SU-DHL-6 (cell line): Measurements from ENCODE around the gene KL.

Experiments used
- H2AFZ ChIP-seq: fragments of 200-600 bp; sonication (generic); 2 replicates; pipeline ENCODE4 v1.6.1; 2014; ENCODE audit warnings: low read depth, mild to moderate bottlenecking, moderate library complexity, mixed read lengths, antibody characterized with exemption, low read length; ENCODE audit not compliant: severe bottlenecking
- H3F3A ChIP-seq: fragments of 200-600 bp; shearing (Covaris generic); 2 replicates; pipeline ENCODE4 v1.6.0; 2016; ENCODE audit warnings: antibody characterized with exemption, mild to moderate bottlenecking; ENCODE audit not compliant: insufficient read depth
- H3K27ac ChIP-seq: fragments of 200-600 bp; sonication (generic); 2 replicates; pipeline ENCODE4 v1.5.1; 2016; ENCODE audit warnings: low read depth, mild to moderate bottlenecking, low read length, moderate library complexity, mixed read lengths
- H3K27me3 ChIP-seq: fragments of 200-600 bp; sonication (generic), shearing (Covaris generic); 2 replicates; pipeline ENCODE4 v1.6.0; 2014; ENCODE audit warnings: mild to moderate bottlenecking, low read length
- H3K36me3 ChIP-seq: fragments of 200-600 bp; sonication (generic); 2 replicates; pipeline ENCODE4 v1.6.1; 2014; ENCODE audit warnings: mild to moderate bottlenecking, low read length, mixed read lengths
- H3K4me2 ChIP-seq: fragments of 300-600, 200-600 bp; shearing (Covaris generic), sonication (generic); 2 replicates; pipeline ENCODE4 v1.6.0; 2014; ENCODE audit warnings: low read length, low read depth, mild to moderate bottlenecking; ENCODE audit not compliant: poor library complexity, severe bottlenecking
- H3K4me3 ChIP-seq: fragments of 200-600 bp; sonication (generic); 2 replicates; pipeline ENCODE4 v1.5.1; 2014; ENCODE audit warnings: antibody characterized with exemption, low read length, mild to moderate bottlenecking, mixed read lengths; ENCODE audit not compliant: insufficient read depth, poor library complexity, severe bottlenecking
- H3K79me2 ChIP-seq: fragments of 200-600 bp; sonication (generic); 2 replicates; pipeline ENCODE4 v1.6.1; 2014; ENCODE audit warnings: mild to moderate bottlenecking, low read length, moderate library complexity; ENCODE audit not compliant: insufficient read depth
- H3K9ac ChIP-seq: fragments of 200-600 bp; sonication (generic); 2 replicates; pipeline ENCODE4 v1.7.0; 2014; ENCODE audit warnings: mild to moderate bottlenecking, low read length
- H3K9me2 ChIP-seq: fragments of 200-600 bp; sonication (generic); replicated peaks from 2 replicates; pipeline ENCODE4 v1.6.1; 2014; ENCODE audit warnings: low read length; ENCODE audit not compliant: insufficient read depth
- H3K9me3 ChIP-seq: fragments of 200-600 bp; sonication (generic); 2 replicates; pipeline ENCODE4 v1.6.1; 2014; ENCODE audit warnings: low read length, mixed read lengths; ENCODE audit not compliant: insufficient read depth
- H4K20me1 ChIP-seq: fragments of 200-600 bp; sonication (generic); 2 replicates; pipeline ENCODE4 v1.6.1; 2014; ENCODE audit warnings: low read depth, mild to moderate bottlenecking, antibody characterized with exemption, low read length, moderate library complexity, mixed read lengths
- EZH2phosphoT487 ChIP-seq: fragments of 200-600 bp; sonication (generic), shearing (Covaris generic); conservative IDR thresholded peaks from 2 replicates; pipeline ENCODE4 v1.6.1; 2018; ENCODE audit warnings: mild to moderate bottlenecking, antibody characterized with exemption, low read length, moderate library complexity, mixed read lengths
- TF ChIP-seq, protein P1 (sequence below): fragments of 200-600 bp; sonication (generic); IDR thresholded peaks from one replicate; pipeline ENCODE4 v1.5.1; 2017; ENCODE audit warnings: antibody characterized with exemption, mild to moderate bottlenecking, low read length, moderate library complexity; ENCODE audit not compliant: insufficient read depth, poor library complexity, severe bottlenecking

KL gene

DNA sequence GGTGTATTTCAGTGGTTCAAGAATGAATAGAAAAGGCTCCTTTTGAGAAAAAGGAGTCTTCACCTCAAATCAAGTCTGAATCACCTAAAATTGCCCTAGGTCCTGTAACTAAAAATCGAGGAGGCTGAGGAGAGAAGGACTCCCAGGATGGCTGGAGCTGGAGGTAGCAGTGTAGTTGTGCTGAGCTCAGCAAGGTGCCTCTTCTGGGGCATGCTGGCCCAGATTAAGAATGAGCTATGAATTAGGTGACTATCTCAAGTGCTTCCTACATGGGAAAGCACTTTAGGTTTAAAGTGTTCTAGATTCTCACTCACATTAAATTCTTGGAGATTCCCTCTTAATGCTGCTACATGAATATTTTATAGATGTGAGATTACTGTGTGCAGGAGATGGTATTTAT is 28.8 kb upstream of the KL start:
- no peak overlapping the region for H2AFZ ChIP-seq
- H3F3A ChIP-seq: no peaks in the 10 kb centered on the region
- no peak overlapping the region for H3K9ac ChIP-seq
- H3K4me2 ChIP-seq: no peak overlapping the region
- H3K79me2 ChIP-seq: no peaks in the 10 kb centered on the region
- no peak overlapping the region for H3K4me3 ChIP-seq
- no peak overlapping the region for H3K27ac ChIP-seq
- no peaks in the 10 kb centered on the region for H3K36me3 ChIP-seq
- no peaks in the 10 kb centered on the region for H4K20me1 ChIP-seq
- TF ChIP-seq EZH2phosphoT487: no peak
- TF ChIP-seq, protein P1, sequence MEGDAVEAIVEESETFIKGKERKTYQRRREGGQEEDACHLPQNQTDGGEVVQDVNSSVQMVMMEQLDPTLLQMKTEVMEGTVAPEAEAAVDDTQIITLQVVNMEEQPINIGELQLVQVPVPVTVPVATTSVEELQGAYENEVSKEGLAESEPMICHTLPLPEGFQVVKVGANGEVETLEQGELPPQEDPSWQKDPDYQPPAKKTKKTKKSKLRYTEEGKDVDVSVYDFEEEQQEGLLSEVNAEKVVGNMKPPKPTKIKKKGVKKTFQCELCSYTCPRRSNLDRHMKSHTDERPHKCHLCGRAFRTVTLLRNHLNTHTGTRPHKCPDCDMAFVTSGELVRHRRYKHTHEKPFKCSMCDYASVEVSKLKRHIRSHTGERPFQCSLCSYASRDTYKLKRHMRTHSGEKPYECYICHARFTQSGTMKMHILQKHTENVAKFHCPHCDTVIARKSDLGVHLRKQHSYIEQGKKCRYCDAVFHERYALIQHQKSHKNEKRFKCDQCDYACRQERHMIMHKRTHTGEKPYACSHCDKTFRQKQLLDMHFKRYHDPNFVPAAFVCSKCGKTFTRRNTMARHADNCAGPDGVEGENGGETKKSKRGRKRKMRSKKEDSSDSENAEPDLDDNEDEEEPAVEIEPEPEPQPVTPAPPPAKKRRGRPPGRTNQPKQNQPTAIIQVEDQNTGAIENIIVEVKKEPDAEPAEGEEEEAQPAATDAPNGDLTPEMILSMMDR: no peak
- H3K9me3 ChIP-seq: no peaks in the 10 kb centered on the region
- no peaks in the 10 kb centered on the region for H3K9me2 ChIP-seq
- H3K27me3 ChIP-seq: no peaks in the 10 kb centered on the region

DNA sequence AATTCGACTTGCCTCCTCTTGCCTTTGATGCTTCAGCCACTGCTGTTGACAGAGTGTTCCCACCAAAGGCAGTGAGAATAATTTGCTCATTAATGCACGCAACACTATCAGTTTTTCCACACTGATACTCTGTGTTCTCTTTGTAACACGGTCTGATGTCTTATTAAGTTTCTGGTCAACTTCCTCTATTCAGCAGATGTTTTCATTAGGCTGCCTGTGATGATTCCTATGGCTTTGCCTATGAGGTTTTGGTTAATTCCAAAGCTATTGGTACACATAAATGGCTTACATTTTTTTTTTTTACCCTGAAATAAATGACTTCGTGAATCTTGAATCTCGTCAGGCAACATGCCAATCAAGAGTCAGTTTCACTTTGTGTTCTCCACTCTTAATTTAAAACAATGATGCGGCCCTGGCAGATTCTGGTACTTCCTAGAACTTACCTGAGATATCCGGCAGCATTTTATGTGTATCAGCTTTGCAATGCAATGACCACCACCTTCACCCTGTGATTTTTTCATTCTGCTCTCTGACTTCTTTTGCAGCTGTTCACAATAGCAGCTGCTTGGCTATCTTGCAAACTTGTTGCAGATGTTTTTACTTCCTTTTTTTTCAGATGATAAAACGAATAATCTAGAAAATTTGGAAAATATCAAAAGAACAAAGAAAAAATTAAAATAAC is 27.5 kb upstream of the KL start:
- H3K36me3 ChIP-seq: no peaks in the 10 kb centered on the region
- H3K79me2 ChIP-seq: no peaks in the 10 kb centered on the region
- no peaks in the 10 kb centered on the region for H3K9me2 ChIP-seq
- no peak overlapping the region for H2AFZ ChIP-seq
- H3F3A ChIP-seq: no peaks in the 10 kb centered on the region
- H3K4me2 ChIP-seq: no peak overlapping the region
- H3K9me3 ChIP-seq: no peaks in the 10 kb centered on the region
- TF ChIP-seq EZH2phosphoT487: no peak
- TF ChIP-seq, protein P1: no peak
- H4K20me1 ChIP-seq: no peaks in the 10 kb centered on the region
- no peaks in the 10 kb centered on the region for H3K27me3 ChIP-seq
- H3K9ac ChIP-seq: no peak overlapping the region
- H3K27ac ChIP-seq: no peak overlapping the region
- no peak overlapping the region for H3K4me3 ChIP-seq

DNA sequence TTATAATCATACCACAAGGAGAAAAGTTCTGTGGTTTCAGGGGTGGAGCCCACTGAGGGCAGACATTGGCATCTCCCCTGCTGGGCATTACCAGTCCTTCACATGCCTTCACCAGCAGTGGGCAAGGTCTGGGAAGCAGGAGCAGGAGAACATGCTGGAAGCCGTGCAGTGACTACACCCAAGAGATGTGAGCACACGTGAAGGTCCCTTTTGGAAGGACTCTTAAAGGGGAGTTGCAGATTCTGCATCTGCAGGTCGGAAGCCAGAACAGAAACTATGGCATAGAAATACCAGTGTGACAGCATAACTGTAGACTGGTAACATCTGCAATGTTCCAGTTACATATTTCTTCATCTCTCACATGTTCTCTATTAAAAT is 26.9 kb upstream of the KL start:
- H3F3A ChIP-seq: no peaks in the 10 kb centered on the region
- no peaks in the 10 kb centered on the region for H3K36me3 ChIP-seq
- no peak overlapping the region for H3K9ac ChIP-seq
- TF ChIP-seq, protein P1: no peak
- TF ChIP-seq EZH2phosphoT487: no peak
- no peaks in the 10 kb centered on the region for H3K27me3 ChIP-seq
- H3K4me3 ChIP-seq: no peak overlapping the region
- no peaks in the 10 kb centered on the region for H4K20me1 ChIP-seq
- H3K9me3 ChIP-seq: no peaks in the 10 kb centered on the region
- H3K27ac ChIP-seq: no peak overlapping the region
- H2AFZ ChIP-seq: no peak overlapping the region
- H3K79me2 ChIP-seq: no peaks in the 10 kb centered on the region
- no peak overlapping the region for H3K4me2 ChIP-seq
- H3K9me2 ChIP-seq: no peaks in the 10 kb centered on the region
